OCI-LY1 (cell line): ENCODE measurements around the gene GFM1.

Source experiments
- H2AFZ ChIP-seq: fragments of 200-600 bp; sonication (generic), shearing (Covaris generic); 2 replicates; pipeline ENCODE4 v1.6.0; 2014; ENCODE audit warnings: antibody characterized with exemption, mild to moderate bottlenecking, low read length
- H3F3A ChIP-seq: fragments of 200-600 bp; sonication (generic), shearing (Covaris generic); 2 replicates; pipeline ENCODE4 v1.6.0; 2014; ENCODE audit warnings: mild to moderate bottlenecking, antibody characterized with exemption, low read length, moderate library complexity; ENCODE audit not compliant: insufficient read depth
- H3K27ac ChIP-seq: fragments of 200-600 bp; sonication (generic); 2 replicates; pipeline ENCODE4 v1.5.1; 2014; ENCODE audit warnings: low read length, mixed run types, mild to moderate bottlenecking, low read depth; ENCODE audit not compliant: poor library complexity, severe bottlenecking
- H3K27me3 ChIP-seq: fragments of 200-600 bp; sonication (generic); 2 replicates; pipeline ENCODE4 v1.6.0; 2014; ENCODE audit warnings: antibody characterized with exemption, mild to moderate bottlenecking, low read length, moderate library complexity; ENCODE audit not compliant: insufficient read depth
- H3K36me3 ChIP-seq: fragments of 200-600 bp; sonication (generic); 2 replicates; pipeline ENCODE4 v1.6.1; 2014; ENCODE audit warnings: mild to moderate bottlenecking, antibody characterized with exemption, low read length, moderate library complexity, mixed read lengths; ENCODE audit not compliant: insufficient read depth
- H3K4me1 ChIP-seq: fragments of 200-600 bp; sonication (generic); 2 replicates; pipeline ENCODE4 v1.5.1; 2014; ENCODE audit warnings: mild to moderate bottlenecking, low read length, moderate library complexity; ENCODE audit not compliant: insufficient read depth, severe bottlenecking
- H3K4me2 ChIP-seq: fragments of 200-600 bp; sonication (generic), shearing (Covaris generic); 2 replicates; pipeline ENCODE4 v1.6.1; 2014; ENCODE audit warnings: low read length
- H3K4me3 ChIP-seq: fragments of 200-600 bp; sonication (generic); 2 replicates; pipeline ENCODE4 v1.5.1; 2014; ENCODE audit warnings: low read length, low read depth, mild to moderate bottlenecking, mixed read lengths; ENCODE audit not compliant: poor library complexity, severe bottlenecking
- H3K79me2 ChIP-seq: fragments of 200-600 bp; shearing (Covaris generic); 2 replicates; pipeline ENCODE4 v1.6.1; 2016; ENCODE audit warnings: mixed run types, low read length, mixed read lengths; ENCODE audit not compliant: insufficient read depth
- H3K9ac ChIP-seq: fragments of 200-600 bp; sonication (generic), shearing (Covaris generic); 2 replicates; pipeline ENCODE4 v1.6.1; 2014; ENCODE audit warnings: mild to moderate bottlenecking, low read length, mixed read lengths
- H3K9me2 ChIP-seq: fragments of 200-600 bp; sonication (generic), shearing (Covaris generic); 2 replicates; pipeline ENCODE4 v1.6.1; 2014; ENCODE audit warnings: low read depth, mild to moderate bottlenecking, low read length, mixed read lengths
- H3K9me3 ChIP-seq: fragments of 200-600 bp; shearing (Covaris generic); 2 replicates; pipeline ENCODE4 v1.6.1; 2014; ENCODE audit warnings: low read length, mixed read lengths
- H4K20me1 ChIP-seq: fragments of 200-600 bp; sonication (generic), shearing (Covaris generic); 2 replicates; pipeline ENCODE4 v1.6.0; 2016; ENCODE audit warnings: mild to moderate bottlenecking, low read length; ENCODE audit not compliant: insufficient read depth
- EZH2 ChIP-seq: fragments of 200-600 bp; sonication (generic), shearing (Covaris generic); IDR thresholded peaks from 2 replicates; pipeline ENCODE4 v1.8.0; 2017; ENCODE audit warnings: borderline replicate concordance, mixed run types, mild to moderate bottlenecking, antibody characterized with exemption, low read length, moderate library complexity, mixed read lengths
- TF ChIP-seq, protein P1 (sequence below): fragments of 200-600 bp; sonication (generic), shearing (Covaris generic); IDR thresholded peaks from 2 replicates; pipeline ENCODE4 v1.5.1; 2017; ENCODE audit warnings: mild to moderate bottlenecking, antibody characterized with exemption, low read length, moderate library complexity, mixed read lengths

The GFM1 gene

DNA sequence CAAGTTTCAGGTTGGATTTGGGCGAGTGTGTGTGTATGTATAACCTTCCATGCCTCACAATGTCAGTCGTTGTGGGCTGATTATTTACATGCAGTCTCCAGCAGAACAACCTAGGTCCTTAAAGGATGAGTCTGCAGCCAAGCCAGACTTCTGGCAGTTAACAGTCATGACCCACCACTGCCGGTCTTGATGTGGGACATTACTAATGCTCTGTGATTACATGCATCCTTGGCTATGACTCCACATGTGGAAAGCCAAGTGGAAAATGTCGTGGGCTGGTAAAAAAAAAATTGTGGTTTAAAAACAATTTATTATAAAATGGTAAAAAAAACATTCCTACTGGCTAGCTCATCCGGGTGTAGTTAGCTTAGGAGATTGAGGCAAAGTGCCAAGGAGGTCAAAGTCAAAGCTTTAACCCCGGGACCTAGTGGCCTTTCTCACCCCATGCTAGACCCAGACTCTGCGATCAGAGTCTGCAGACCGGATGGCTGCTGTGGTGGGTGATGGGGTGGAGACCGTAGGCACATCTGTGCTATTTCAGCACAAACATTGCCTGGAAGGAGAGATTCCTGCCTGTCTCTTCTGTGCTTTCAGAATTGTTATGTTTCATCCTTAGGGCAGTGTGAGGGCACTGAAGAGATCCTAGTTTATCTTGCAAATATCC, 81.2 kb downstream of the GFM1 start:
- Histone ChIP-seq H3K79me2 (no peaks in the 10 kb centered on the region), H3K36me3 (peaks cover 4% of the 10 kb centered on the region; the same call in 1 of the 2 replicates), H3K4me2 (no peak overlapping the region), H3K9ac (no peak overlapping the region), H3K9me2 (no peaks in the 10 kb centered on the region), H3K27ac (no peak overlapping the region), H3K4me1 (peaks cover 11% of the 10 kb centered on the region), H3K9me3 (no peaks in the 10 kb centered on the region), H3K27me3 (no peaks in the 10 kb centered on the region), H3F3A (no peaks in the 10 kb centered on the region), H2AFZ (no peak overlapping the region), H4K20me1 (no peaks in the 10 kb centered on the region), H3K4me3 (no peak overlapping the region)
- TF ChIP-seq, protein P1, sequence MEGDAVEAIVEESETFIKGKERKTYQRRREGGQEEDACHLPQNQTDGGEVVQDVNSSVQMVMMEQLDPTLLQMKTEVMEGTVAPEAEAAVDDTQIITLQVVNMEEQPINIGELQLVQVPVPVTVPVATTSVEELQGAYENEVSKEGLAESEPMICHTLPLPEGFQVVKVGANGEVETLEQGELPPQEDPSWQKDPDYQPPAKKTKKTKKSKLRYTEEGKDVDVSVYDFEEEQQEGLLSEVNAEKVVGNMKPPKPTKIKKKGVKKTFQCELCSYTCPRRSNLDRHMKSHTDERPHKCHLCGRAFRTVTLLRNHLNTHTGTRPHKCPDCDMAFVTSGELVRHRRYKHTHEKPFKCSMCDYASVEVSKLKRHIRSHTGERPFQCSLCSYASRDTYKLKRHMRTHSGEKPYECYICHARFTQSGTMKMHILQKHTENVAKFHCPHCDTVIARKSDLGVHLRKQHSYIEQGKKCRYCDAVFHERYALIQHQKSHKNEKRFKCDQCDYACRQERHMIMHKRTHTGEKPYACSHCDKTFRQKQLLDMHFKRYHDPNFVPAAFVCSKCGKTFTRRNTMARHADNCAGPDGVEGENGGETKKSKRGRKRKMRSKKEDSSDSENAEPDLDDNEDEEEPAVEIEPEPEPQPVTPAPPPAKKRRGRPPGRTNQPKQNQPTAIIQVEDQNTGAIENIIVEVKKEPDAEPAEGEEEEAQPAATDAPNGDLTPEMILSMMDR: no peak
- TF ChIP-seq EZH2: no peak

DNA sequence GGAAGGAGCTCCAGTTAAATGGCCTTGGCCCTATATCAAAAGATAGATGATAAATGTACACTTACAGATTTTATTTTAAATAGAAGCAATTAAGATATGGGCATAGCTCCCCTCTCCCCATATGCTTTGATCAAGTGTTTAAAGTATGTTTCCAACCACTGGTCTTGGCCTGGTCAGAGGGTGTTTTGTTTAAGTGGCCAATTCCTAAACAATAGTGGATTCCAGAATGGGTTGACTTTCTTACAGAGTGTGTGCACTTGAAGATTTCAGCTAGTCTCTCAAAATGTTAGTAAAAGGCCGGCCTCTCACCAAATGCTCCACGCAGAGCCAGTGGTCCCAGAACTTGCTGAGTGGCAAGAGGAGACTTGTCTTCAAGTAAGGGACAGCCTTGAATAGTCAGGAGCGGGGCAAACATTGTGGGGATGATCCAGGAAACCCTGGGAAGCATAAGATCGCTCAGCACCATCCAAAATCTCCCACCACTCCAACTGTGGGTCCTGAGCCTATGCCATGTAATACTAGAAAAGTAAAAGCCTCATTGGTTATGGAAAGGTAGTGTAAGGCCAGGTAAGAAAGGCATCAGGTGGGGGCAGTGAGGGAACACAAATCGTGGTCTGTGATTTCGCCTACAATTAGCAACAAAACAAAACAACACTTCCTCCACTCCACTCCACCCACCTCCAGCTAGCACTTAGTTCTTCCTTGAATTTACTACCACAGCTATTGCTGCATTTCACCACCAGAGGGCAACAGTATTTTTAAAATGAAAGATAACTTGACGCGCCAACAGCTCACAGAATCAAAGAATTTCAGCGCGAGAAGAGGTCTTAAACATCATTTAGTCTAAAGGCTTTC, 83.1 kb downstream of the GFM1 start:
- H3K27ac ChIP-seq: no peak overlapping the region
- H4K20me1 ChIP-seq: no peaks in the 10 kb centered on the region
- H3K27me3 ChIP-seq: no peaks in the 10 kb centered on the region
- peaks cover 21% of the 10 kb centered on the region for H3K4me1 ChIP-seq
- no peaks in the 10 kb centered on the region for H3K79me2 ChIP-seq
- H3K4me2 ChIP-seq: peak overlapping the region; percentile 24
- TF ChIP-seq, protein P1: peak; percentile 97
- no peak for TF ChIP-seq EZH2
- no peaks in the 10 kb centered on the region for H3K9me2 ChIP-seq
- H3K9ac ChIP-seq: no peak overlapping the region
- H3F3A ChIP-seq: no peaks in the 10 kb centered on the region
- no peaks in the 10 kb centered on the region for H3K36me3 ChIP-seq
- H2AFZ ChIP-seq: no peak overlapping the region
- no peak overlapping the region for H3K4me3 ChIP-seq
- no peaks in the 10 kb centered on the region for H3K9me3 ChIP-seq

DNA sequence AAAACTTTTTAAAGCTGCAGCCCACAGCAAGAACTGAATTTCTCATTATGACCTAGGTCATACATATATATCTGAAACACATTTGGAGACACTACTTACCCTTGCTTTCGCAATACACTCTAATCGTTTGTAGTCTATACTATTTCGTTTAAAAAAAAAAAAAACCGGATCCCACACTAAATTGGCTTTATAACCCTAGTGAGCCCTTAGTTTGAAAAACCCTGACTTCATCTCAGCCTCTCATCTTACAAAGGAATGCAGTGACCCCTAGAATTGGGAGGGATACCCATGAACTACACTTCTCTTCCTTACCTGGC, 83.7 kb downstream of the GFM1 start:
- Histone ChIP-seq H3K9me2 (no peaks in the 10 kb centered on the region), H3K36me3 (no peaks in the 10 kb centered on the region), H3K4me1 (peaks cover 15% of the 10 kb centered on the region), H3K9ac (no peak overlapping the region), H2AFZ (no peak overlapping the region), H3K4me2 (peak overlapping the region; percentile 24), H3K4me3 (no peak overlapping the region), H3K27me3 (no peaks in the 10 kb centered on the region), H3F3A (no peaks in the 10 kb centered on the region), H3K9me3 (no peaks in the 10 kb centered on the region), H3K79me2 (no peaks in the 10 kb centered on the region), H4K20me1 (no peaks in the 10 kb centered on the region), H3K27ac (no peak overlapping the region)
- no peak for TF ChIP-seq EZH2
- TF ChIP-seq, protein P1: no peak
